A549 (cell line): ENCODE data around the gene WDR45. TPM values are rescaled to one million over a fixed set of nuclear protein-coding genes. Genes with fewer than 3 reads are reported as not detected.

Source experiments
- ATAC-seq, 2 experiments: fragments of 200-7000 bp in 1 of 2; fragments of >200 bp in 1 of 2; cut with Nextera tagmentation in 1 of 2; cut with Tn5 transposase in 1 of 2; 3 replicates each; pipeline versions ENCODE4 v1.8.0 to v1.9.1; 2018 to 2020; ENCODE audit warnings: mild to moderate bottlenecking in 1 of 2, moderate library complexity in 1 of 2
- CTCF ChIA-PET: fragments of 300-600 bp; sonication (Branson Sonifier 250); formaldehyde crosslinking; extraction: SDS; loops from one replicate; lab custom pipeline; 2021; ENCODE audit warnings: antibody characterized with exemption, inconsistent platforms; lab: Yijun Ruan, JAX
- POLR2A ChIA-PET: fragments of 350-600 bp; formaldehyde crosslinking; extraction: SDS; loops from one replicate; lab custom pipeline; 2021; ENCODE audit warnings: antibody characterized with exemption, inconsistent platforms; lab: Yijun Ruan, JAX
- DNase-seq, 2 experiments: peaks; one replicate each; pipeline versions ENCODE4 v3.0.0 to v3.0.0-alpha.2; 2011 to 2016; ENCODE audit warnings: low read depth in 1 of 2, low spot score in 1 of 2
- FAIRE-seq: peaks from 2 replicates; lab custom pipeline; 2011; peaks lifted over from hg19 to GRCh38; lab: Jason Lieb, UNC
- H3K27ac ChIP-seq, 2 experiments: fragments of >200 bp; sonication (Bioruptor Twin); formaldehyde crosslinking; 3 replicates each; pipeline ENCODE4 v1.5.1; 2016 to 2017
- H3K4me1 ChIP-seq: fragments of >200 bp; sonication (Bioruptor Twin); formaldehyde crosslinking; 3 replicates; pipeline ENCODE4 v1.6.1; 2016
- H3K4me2 ChIP-seq: fragments of >200 bp; sonication (Bioruptor Twin); formaldehyde crosslinking; 3 replicates; pipeline ENCODE4 v1.6.1; 2016
- H3K4me3 ChIP-seq: fragments of >200 bp; sonication (Bioruptor Twin); formaldehyde crosslinking; 3 replicates; pipeline ENCODE4 v1.5.1; 2016
- H3K9me3 ChIP-seq: fragments of >200 bp; sonication (Bioruptor Twin); formaldehyde crosslinking; 3 replicates; pipeline ENCODE4 v1.6.1; 2016
- CBX2 ChIP-seq: fragments of 200-600 bp; sonication (generic); IDR thresholded peaks from 2 replicates; pipeline ENCODE4 v1.6.1; 2016; ENCODE audit warnings: low read depth, mild to moderate bottlenecking, borderline replicate concordance
- CEBPB ChIP-seq, 2 experiments: fragments of >200 bp in 1 of 2; sonication (Bioruptor Twin) in 1 of 2; formaldehyde crosslinking in 1 of 2; IDR thresholded peaks; 2 replicates each; pipeline ENCODE4 v1.6.1; 2012 to 2016
- EHF ChIP-seq: fragments of 250-450 bp; sonication (Bioruptor Pico); IDR thresholded peaks from 2 replicates; pipeline ENCODE4 v1.5.0; 2020; ENCODE audit warnings: mild to moderate bottlenecking
- EHMT2 ChIP-seq: fragments of 200-600 bp; sonication (generic); IDR thresholded peaks from 2 replicates; pipeline ENCODE4 v1.6.1; 2016; ENCODE audit warnings: antibody characterized with exemption, low read depth, mild to moderate bottlenecking, moderate library complexity
- FOSL2 ChIP-seq, 2 experiments: fragments of 450-650 bp in 1 of 2; fragments of >200 bp in 1 of 2; sonication (Bioruptor Twin) in 1 of 2; formaldehyde crosslinking; IDR thresholded peaks; 2 replicates each; pipeline versions ENCODE4 v1.5.0 to v1.6.1; 2016 to 2020; ENCODE audit warnings: mild to moderate bottlenecking in 1 of 2, moderate library complexity in 1 of 2
- FOXS1 ChIP-seq: fragments of 250-450 bp; sonication (Bioruptor Pico); IDR thresholded peaks from 2 replicates; pipeline ENCODE4 v1.5.0; 2020; ENCODE audit warnings: mild to moderate bottlenecking, moderate library complexity
- HDAC2 ChIP-seq: fragments of 200-600 bp; sonication (generic); IDR thresholded peaks from 2 replicates; pipeline ENCODE4 v1.6.1; 2016
- HOXA7 ChIP-seq: fragments of 250-450 bp; sonication (Bioruptor Pico); IDR thresholded peaks from 2 replicates; pipeline ENCODE4 v1.5.0; 2020; ENCODE audit warnings: mild to moderate bottlenecking, moderate library complexity
- HOXB13 ChIP-seq: fragments of 250-450 bp; sonication (Bioruptor Pico); IDR thresholded peaks from 2 replicates; pipeline ENCODE4 v1.5.0; 2020; ENCODE audit warnings: low read depth, mild to moderate bottlenecking, moderate library complexity
- HOXB5 ChIP-seq: fragments of 250-450 bp; sonication (Bioruptor Pico); IDR thresholded peaks from 2 replicates; pipeline ENCODE4 v1.5.0; 2020; ENCODE audit warnings: mild to moderate bottlenecking, moderate library complexity
- JUN ChIP-seq, 2 experiments: fragments of >200 bp; sonication (Bioruptor Twin); formaldehyde crosslinking; IDR thresholded peaks; 2 replicates in 1 of 2; 3 replicates in 1 of 2; pipeline ENCODE4 v1.6.1; 2016 to 2017
- KDM1A ChIP-seq: fragments of 200-600 bp; sonication (generic); IDR thresholded peaks from 2 replicates; pipeline ENCODE4 v1.6.1; 2016; ENCODE audit warnings: low read depth, mild to moderate bottlenecking
- NFE2L2 ChIP-seq: fragments of 150-350 bp; conservative IDR thresholded peaks from 2 replicates; pipeline ENCODE4 v1.6.1; 2014; ENCODE audit warnings: low read length
- NPAS2 ChIP-seq: fragments of 250-450 bp; sonication (Bioruptor Pico); IDR thresholded peaks from 2 replicates; pipeline ENCODE4 v1.8.0; 2022; ENCODE audit warnings: mild to moderate bottlenecking, moderate library complexity, borderline replicate concordance
- POLR2A ChIP-seq: IDR thresholded peaks from 2 replicates; pipeline ENCODE4 v1.6.1; 2012; ENCODE audit warnings: mild to moderate bottlenecking, low read length
- RAD21 ChIP-seq, 2 experiments: fragments of >200 bp in 1 of 2; sonication (Bioruptor Twin) in 1 of 2; formaldehyde crosslinking in 1 of 2; IDR thresholded peaks in 1 of 2; conservative IDR thresholded peaks in 1 of 2; 2 replicates in 1 of 2; 3 replicates in 1 of 2; pipeline ENCODE4 v1.6.1; 2012 to 2018; ENCODE audit warnings: inconsistent platforms in 1 of 2
- TFCP2L1 ChIP-seq: fragments of 250-450 bp; sonication (Bioruptor Pico); IDR thresholded peaks from 2 replicates; pipeline ENCODE4 v1.5.0; 2021; ENCODE audit warnings: mild to moderate bottlenecking
- ZC3H11A ChIP-seq: fragments of 450-650 bp; IDR thresholded peaks from 2 replicates; pipeline ENCODE4 v1.6.1; 2014; ENCODE audit warnings: antibody characterized with exemption, mild to moderate bottlenecking
- ZFP36 ChIP-seq: fragments of 450-650 bp; IDR thresholded peaks from 2 replicates; pipeline ENCODE4 v1.6.1; 2014; ENCODE audit warnings: borderline replicate concordance; ENCODE audit not compliant: partially characterized antibody
- ZNF302 ChIP-seq: fragments of 250-450 bp; sonication (Bioruptor Pico); IDR thresholded peaks from 2 replicates; pipeline ENCODE4 v1.9.0; 2021; ENCODE audit warnings: inconsistent platforms, mild to moderate bottlenecking, moderate library complexity
- ZSCAN20 ChIP-seq: fragments of 250-450 bp; sonication (Bioruptor Pico); IDR thresholded peaks from 2 replicates; pipeline ENCODE4 v1.8.0; 2022; ENCODE audit warnings: mild to moderate bottlenecking, moderate library complexity
- WGBS: methylation state at CpG from one replicate; pipeline ENCODE4 v1.1.6; 2017; ENCODE audit errors: missing lambda C conversion rate; 5-methylcytosine and 5-hydroxymethylcytosine counted together
- polyA plus RNA-seq, 4 experiments: library from polyadenylated mRNA; depleted of rRNA in 3 of 4; stranded (reverse); fragments of >200 nt; fragmentation: RNase III in 1 of 4; extraction: RNeasy Plus Mini Kit Qiagen cat#74134 plus additional on column Dnase treatment in 1 of 4; gene quantifications; 2 replicates in 3 of 4; 3 replicates in 1 of 4; pipeline ENCODE4 v1.2.3, GENCODE V29; 2011 to 2017
- TF ChIP-seq, protein P1 (sequence below): fragments of 450-650 bp; IDR thresholded peaks from 2 replicates; pipeline ENCODE4 v1.6.1; 2014; ENCODE audit warnings: antibody characterized with exemption
- TF ChIP-seq, protein P2 (sequence below): fragments of 250-450 bp; sonication (Bioruptor Pico); IDR thresholded peaks from 2 replicates; pipeline ENCODE4 v1.5.0; 2020; ENCODE audit warnings: low read depth, mild to moderate bottlenecking, moderate library complexity
- TF ChIP-seq, protein P3 (sequence below): IDR thresholded peaks from 2 replicates; pipeline ENCODE4 v1.6.1; 2012
- TF ChIP-seq, protein P4 (sequence below): fragments of 150-350 bp; IDR thresholded peaks from 2 replicates; pipeline ENCODE4 v1.6.1; 2014; ENCODE audit warnings: low read depth, mild to moderate bottlenecking, low read length

Gene WDR45
- polyA plus RNA-seq, 2 of the 4 experiments (the other 2 are of a cell fraction) = 37.7 to 55.5 TPM

DNA sequence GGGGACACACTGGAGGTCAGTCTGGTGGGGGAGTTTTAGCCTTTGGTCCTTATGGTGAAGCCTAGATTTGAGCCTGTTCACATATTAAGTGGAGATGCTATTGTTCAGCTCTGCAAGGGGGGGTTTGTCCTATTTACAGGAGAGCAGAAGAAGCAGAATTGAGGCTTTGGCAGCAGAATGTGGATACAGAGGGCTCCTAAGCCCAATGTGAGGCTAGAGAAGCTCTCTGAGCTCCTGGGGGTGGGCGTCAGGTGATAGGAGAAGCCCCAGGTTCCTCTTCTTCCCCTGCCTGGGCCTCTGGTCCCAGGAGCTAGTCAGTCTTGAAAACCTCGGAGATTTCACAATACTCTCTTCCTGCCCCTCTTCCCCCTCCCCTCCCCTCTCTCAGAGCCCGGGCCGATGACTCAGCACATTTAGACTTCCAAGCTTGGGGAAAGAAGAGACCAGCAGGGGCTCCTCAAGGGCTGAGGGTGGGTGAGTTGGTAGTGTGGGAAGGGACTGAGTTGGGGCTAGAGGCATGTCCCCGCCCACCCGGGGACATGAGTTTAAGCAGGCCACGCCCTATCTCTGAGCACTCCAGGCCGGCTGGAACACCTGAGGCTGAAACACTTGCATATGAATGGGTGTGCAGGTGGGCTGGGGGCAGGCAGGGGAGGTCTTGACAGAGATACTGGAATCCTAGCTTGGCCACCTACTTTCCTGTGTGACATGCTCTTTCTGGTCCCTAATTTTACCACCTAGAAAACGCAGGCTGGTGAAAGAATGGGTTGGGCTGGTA is 39.9 kb downstream of the WDR45 start (continued):
- TF ChIP-seq, protein P1, sequence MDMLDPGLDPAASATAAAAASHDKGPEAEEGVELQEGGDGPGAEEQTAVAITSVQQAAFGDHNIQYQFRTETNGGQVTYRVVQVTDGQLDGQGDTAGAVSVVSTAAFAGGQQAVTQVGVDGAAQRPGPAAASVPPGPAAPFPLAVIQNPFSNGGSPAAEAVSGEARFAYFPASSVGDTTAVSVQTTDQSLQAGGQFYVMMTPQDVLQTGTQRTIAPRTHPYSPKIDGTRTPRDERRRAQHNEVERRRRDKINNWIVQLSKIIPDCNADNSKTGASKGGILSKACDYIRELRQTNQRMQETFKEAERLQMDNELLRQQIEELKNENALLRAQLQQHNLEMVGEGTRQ = no peak
- no peak for TF ChIP-seq ZNF302 (CRISPR knock-in tag)

DNA sequence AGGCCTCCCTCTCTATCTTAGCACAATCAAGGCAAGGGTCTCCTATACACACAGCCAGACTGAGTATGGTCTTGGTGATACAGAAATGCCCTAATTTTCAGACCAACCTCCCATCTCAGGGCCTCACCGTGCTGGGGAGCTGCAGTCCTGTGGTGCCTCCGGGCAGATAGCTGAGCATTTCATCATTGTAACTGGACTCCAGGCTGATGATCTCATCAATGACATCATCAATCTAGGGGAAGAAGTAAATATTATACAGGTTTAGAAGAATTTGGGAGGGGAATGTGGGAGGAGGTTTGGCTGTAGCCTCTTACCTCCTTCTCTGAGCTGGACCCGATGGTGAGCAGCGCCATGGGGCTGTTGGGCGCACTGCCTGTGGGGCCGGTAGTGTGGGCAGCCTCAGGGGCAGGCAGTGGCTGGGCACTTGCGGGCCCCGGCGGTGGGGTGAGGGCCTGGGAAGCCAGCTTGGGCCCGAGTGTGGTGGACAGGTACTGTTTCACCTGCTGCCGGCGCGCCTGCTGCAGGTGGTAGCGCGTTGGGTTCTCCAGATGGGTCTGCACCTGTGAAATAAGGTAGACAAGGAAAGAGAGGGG is 41.7 kb downstream of the WDR45 start:
- POLR2A ChIA-PET = no interaction called here
- Histone ChIP-seq H3K4me1 (peaks cover 37% of the 10 kb centered on the region), H3K9me3 (no peaks in the 10 kb centered on the region), H3K4me3 (peak overlapping the region; percentile 15; the same call in 1 of the 3 replicates), H3K4me2 (peak overlapping the region; percentile 98), H3K27ac (peak overlapping the region; percentile 99 to 100)
- CTCF ChIA-PET = interaction anchor here (0.6 to 1.2 kb wide), 4 partner anchors 20 to 200 kb away, joined by 3 to 5 read pairs (median 4); partner anchors contain the start of gene GRIPAP1
- peak in 1 of 2 experiments; percentile 60 for DNase-seq
- no peak for FAIRE-seq
- TF ChIP-seq ZSCAN20 (CRISPR knock-in tag) (no peak), FOSL2 (IDR thresholded peaks at IDR 0.05) (no peak), FOSL2 (CRISPR knock-in tag; IDR thresholded peaks at IDR 0.05) (0 out of 2 replicates have a peak, but pooled peaks have one; percentile 29)
- ATAC-seq = no peak
- WGBS = 82% methylated on average over 13 of the region's 15 CpGs

DNA sequence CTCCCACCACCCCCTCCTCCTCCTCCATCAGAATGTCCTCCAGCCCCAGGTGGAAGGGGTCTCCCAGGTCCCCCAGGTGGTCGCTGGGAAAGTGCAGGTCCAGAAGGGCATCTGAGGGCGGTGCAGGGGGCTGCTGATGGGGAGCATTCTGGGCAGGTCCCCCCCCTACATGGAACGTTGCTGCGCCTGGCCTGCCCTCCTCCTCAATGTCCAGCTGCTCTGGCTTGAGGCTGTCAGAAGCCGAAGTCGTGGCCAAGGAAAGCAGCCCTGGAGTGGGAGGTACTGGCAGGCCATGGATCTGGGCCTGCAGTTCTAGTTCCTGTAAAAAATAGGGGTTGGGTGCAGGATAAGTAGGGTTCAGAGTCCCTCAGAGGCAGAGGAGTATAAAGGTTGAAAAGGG is 49.4 kb downstream of the WDR45 start:
- ATAC-seq = no peak
- no peak overlapping the region for H3K4me3 ChIP-seq
- POLR2A ChIA-PET = no interaction called here
- TF ChIP-seq FOXS1 (CRISPR knock-in tag) (no peak), HOXB13 (CRISPR knock-in tag) (no peak), CBX2 (no peak), RAD21 (conservative IDR thresholded peaks at IDR 0.05 in 1 of 2, IDR thresholded peaks at IDR 0.05 in 1 of 2) (no peak), ZFP36 (no peak), TFCP2L1 (no peak), FOSL2 (IDR thresholded peaks at IDR 0.05) (no peak), FOSL2 (CRISPR knock-in tag; IDR thresholded peaks at IDR 0.05) (no peak), ZC3H11A (no peak), NFE2L2 (no peak), CEBPB (IDR thresholded peaks at IDR 0.05) (no peak), NPAS2 (CRISPR knock-in tag) (no peak)
- TF ChIP-seq, protein P2, sequence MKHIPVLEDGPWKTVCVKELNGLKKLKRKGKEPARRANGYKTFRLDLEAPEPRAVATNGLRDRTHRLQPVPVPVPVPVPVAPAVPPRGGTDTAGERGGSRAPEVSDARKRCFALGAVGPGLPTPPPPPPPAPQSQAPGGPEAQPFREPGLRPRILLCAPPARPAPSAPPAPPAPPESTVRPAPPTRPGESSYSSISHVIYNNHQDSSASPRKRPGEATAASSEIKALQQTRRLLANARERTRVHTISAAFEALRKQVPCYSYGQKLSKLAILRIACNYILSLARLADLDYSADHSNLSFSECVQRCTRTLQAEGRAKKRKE (CRISPR knock-in tag) = no peak
- TF ChIP-seq, protein P3, sequence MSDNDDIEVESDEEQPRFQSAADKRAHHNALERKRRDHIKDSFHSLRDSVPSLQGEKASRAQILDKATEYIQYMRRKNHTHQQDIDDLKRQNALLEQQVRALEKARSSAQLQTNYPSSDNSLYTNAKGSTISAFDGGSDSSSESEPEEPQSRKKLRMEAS = no peak
- TF ChIP-seq, all 56 proteins: peak for 0
- DNase-seq = no peak
- peaks cover 18% of the 10 kb centered on the region; the same call in 2 of the 3 replicates for H3K4me1 ChIP-seq
- H3K27ac ChIP-seq = no peak overlapping the region
- FAIRE-seq = no peak
- CTCF ChIA-PET = no interaction called here
- H3K9me3 ChIP-seq = no peaks in the 10 kb centered on the region
- 80% methylated on average over 3 of the region's 6 CpGs for WGBS
- no peak overlapping the region for H3K4me2 ChIP-seq

DNA sequence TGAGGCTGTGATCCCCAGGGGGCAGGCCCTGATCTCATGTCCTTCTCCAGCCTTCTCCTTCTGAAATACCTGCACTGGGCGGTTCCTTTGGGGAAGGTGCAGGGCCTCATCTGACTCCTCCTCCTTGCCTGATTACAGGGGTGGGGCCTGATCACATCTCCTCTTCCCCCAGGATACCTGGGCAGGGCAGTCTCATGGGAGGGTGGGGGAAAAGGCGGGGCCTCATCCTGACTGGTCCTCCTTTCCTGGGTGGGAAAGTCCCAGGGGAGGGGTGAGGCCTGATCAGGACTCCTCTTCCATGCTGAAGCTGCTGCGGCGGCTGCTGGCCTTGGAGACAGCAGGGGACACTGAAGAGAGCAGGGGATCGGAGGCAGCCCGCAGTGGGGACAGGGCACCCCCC is 49.8 kb downstream of the WDR45 start:
- DNase-seq (no peak), FAIRE-seq (no peak), ATAC-seq (peak; percentile 45 to 49; a peak in 3 of 6 replicates)
- ChIA-PET CTCF (no interaction called here), POLR2A (no interaction called here)
- no peak overlapping the region for H3K4me2 ChIP-seq
- H3K27ac ChIP-seq = no peak overlapping the region
- 76% methylated on average over 4 of the region's 6 CpGs for WGBS
- H3K4me3 ChIP-seq = no peak overlapping the region
- peaks cover 18% of the 10 kb centered on the region; the same call in 2 of the 3 replicates for H3K4me1 ChIP-seq
- no peaks in the 10 kb centered on the region for H3K9me3 ChIP-seq
- TF ChIP-seq EHMT2 (no peak), HDAC2 (no peak), KDM1A (no peak), JUN (IDR thresholded peaks at IDR 0.05) (no peak), HOXB5 (CRISPR knock-in tag) (no peak), EHF (CRISPR knock-in tag) (no peak), FOXS1 (CRISPR knock-in tag) (no peak), HOXA7 (CRISPR knock-in tag) (no peak), POLR2A (no peak)
- TF ChIP-seq, protein P3 = no peak
- TF ChIP-seq, protein P2 (CRISPR knock-in tag) = no peak
- TF ChIP-seq, protein P1 = no peak
- TF ChIP-seq, protein P4, sequence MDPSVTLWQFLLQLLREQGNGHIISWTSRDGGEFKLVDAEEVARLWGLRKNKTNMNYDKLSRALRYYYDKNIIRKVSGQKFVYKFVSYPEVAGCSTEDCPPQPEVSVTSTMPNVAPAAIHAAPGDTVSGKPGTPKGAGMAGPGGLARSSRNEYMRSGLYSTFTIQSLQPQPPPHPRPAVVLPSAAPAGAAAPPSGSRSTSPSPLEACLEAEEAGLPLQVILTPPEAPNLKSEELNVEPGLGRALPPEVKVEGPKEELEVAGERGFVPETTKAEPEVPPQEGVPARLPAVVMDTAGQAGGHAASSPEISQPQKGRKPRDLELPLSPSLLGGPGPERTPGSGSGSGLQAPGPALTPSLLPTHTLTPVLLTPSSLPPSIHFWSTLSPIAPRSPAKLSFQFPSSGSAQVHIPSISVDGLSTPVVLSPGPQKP = no peak
